Posterior cingulate gyrus (tissue), 11 donors: ENCODE measurements around the gene RELN.
A peak's percentile ranks its signal among the peaks of the same experiment; 100 is the strongest.
"Not testable (repeated sequence)": the region's sequence is repeated elsewhere in the genome, so short reads cannot be mapped to it uniquely, and the experiment has no call there.

Experiments
- DNase-seq, 10 donors: peaks; one replicate each; pipeline versions ENCODE4 v3.0.0 to v3.0.0-alpha.2; 2020 to 2021; ENCODE audit warnings: mixed read lengths in 3 of 10
- intact Hi-C: fragments of 100-400 bp; cut with DNase I; formaldehyde crosslinking; loops from one replicate; pipeline ENCODE4 v1.15.1; 2023

Gene RELN

DNA sequence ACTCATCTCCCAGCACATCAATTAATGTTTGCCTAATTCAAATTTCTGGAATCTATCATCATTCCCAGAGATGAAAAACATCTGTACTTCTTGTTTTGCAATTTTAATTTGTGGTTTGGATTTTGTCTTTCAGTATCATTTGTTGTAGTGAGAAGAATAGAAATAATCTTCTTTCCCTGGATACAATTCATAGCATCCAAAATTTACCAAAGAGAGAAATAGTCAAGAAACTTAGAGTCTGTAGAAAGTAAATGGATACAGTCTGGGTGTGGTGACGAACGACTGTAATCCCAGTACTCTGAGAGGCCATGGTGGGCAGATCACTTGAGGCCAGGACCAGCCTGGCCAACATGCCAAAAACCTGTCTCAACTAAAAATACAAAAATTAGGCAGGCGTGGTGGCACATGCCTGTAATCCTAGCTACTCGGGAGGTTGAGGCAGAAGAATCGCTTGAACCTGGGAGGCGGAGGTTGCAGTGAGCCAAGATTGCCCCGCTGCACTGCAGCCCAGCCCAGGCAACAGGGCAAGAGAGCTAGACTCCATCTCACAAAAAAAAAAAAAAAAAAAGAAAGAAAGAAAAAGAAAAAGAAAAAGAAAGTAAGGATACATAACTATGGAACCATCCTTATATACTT is 193.0 kb downstream of the RELN start:
- intact Hi-C loops, result no loop called here
- DNase-seq, result peak in 2 of 10 donors; percentile 61 to 65

DNA sequence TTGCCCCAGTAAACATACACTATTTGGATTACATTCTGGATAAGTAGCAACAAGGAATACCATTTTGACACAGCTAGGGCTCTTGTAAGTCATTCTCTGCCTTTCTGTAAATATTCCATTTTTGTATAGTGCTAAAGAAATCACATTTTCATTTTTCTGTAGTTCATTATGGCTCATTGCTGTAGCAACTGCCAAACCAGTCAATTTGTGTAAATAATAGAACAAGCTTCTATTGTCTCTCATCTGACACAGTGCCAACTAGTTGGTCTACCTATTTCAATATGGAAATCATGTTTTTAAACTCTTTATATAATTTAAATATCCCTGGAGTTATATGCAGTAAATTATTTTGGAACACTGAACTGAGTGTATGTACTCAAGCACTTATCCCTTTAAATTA is 193.7 kb downstream of the RELN start:
- no peak for DNase-seq
- intact Hi-C loops, result no loop called here

DNA sequence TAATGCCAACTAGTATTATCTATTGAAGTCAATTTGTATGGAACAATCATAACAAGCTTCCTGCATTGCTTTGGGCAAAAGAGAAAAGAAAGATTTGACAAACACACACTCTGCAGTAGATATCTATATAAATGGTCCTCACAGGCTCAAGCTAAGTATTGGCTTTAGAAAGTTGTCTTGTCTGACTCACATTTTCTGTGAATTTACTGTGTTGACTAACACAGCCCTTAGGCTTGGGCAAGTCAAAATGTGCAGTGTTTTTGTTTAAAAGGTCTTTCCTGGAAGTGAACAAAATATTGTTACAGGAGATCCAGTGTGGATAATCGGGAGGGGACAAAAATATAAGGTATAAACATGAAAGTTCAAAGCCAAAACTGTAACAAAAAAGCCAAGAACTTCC is 194.4 kb downstream of the RELN start:
- intact Hi-C loops, result no loop called here
- DNase-seq, result no peak

DNA sequence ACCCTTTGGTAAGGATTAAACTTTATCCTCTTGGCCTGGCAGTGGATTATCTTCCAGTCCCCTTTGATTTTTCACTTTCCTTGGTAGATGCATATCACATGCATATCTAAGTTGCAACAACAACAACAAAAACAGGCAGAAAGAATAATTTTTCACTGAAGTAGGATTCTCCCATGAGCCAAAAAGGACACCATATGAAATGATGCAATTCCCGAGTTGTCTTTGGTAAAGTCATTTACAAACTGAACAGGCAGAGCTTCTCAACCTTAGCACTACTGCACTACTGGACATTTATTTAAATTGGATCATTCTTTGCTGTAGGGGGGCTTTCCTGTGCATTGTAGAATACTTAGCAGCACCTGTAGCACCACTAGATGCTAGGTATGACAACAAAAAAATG is 195.0 kb downstream of the RELN start:
- no peak for DNase-seq
- intact Hi-C loops, result no loop called here

DNA sequence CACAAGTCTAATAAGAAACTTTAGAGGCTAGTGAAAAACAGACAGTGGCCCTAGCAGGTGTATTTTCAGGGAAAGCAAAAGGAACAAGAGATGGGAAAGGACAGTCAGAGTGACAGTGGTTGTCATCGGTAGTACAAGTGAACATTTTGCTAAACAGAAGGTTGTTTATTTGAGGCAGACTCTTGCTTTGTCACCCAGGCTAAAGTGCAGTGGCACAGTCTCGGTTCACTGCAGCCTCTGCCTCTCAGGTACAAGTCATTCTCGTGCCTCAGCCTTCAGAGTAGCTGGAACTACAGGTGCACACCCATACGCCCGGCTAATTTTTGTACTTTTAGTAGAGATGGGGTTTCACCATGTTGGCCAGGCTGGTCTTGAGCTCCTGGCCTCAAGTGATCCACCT is 195.8 kb downstream of the RELN start:
- intact Hi-C loops, result no loop called here
- DNase-seq, result no peak

DNA sequence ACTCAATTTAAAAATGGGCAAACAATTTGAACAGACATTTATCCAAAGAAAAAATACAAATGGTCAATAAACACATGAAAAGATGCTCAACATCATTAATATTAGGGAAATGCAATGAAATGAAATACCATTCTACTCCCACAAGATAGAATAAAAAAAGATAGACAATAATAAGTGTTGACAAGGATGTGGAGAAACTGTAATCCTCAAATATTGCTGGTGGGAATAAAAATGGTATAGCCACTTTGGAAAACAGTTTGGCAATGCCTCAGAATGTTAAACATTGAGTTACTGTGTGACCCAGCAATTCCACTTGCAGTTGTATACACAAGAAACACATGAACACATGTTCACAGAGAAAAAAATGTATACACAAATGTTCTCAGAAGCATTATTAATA is 197.6 kb downstream of the RELN start:
- intact Hi-C loops, result no loop called here
- no peak for DNase-seq

DNA sequence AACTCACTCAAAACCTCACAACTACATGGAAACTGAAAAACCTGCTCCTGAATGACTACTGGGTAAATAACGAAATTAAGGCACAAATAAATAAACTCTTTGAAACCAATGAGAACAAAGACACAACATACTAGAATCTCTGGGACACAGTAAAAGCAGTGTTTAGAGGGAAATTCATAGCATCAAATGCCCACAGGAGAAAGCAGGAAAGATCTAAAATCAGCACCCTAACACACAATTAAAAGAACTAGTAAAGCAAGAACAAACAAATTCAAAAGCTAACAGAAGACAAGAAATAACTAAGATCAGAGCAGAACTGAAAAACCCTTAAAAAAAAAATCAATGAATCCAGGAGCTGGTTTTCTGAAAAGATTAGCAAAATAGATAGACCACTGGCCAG is 202.4 kb downstream of the RELN start:
- DNase-seq, intact Hi-C loops: not testable (repeated sequence)

DNA sequence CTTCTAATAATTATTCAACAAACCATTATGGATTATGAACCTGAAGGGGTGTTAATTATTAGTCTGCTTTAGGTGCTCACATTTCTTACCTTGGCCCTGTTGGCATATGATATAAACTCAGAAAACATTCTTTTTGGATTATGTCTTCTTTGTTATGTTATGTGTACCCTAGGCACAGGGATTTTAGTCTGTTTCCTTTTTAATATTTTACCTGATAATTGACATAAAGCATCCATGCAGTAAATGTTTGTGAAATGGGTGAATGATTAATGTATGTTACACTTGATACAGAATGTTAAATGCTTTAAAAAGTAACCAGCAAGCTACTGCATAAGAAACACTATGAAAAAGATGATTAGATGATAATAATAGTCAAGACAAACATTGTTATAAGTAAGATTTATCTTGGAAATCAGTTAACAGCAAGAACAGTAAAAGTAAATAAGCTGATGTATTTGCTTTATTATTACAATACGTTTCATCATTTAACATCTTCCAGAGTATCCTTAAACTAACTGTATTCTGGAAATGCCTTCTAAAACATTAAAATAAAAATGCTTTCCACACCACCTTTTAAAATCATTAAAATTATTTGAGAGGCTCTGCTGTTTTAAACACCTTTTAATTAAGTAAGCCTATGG is 204.7 kb downstream of the RELN start:
- intact Hi-C loops, result no loop called here
- no peak for DNase-seq

DNA sequence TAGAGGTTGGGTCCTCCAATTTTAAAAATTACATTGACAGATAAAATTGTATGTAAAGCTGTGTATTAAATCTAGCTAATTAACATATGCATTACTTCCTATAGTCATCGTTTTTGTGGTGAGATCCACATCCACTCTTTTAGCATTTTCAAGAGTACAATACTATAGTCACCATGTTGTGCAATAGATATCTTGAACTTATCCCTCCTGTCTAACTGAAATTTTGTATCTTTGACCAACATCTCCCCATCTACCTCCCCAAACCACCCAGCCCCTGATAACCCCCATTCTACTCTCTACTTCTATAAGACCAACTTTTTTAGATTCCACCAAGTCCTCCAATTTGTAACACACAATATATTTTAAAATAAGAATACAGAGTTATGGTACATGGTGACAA is 208.0 kb downstream of the RELN start:
- no peak for DNase-seq
- intact Hi-C loops, result no loop called here

DNA sequence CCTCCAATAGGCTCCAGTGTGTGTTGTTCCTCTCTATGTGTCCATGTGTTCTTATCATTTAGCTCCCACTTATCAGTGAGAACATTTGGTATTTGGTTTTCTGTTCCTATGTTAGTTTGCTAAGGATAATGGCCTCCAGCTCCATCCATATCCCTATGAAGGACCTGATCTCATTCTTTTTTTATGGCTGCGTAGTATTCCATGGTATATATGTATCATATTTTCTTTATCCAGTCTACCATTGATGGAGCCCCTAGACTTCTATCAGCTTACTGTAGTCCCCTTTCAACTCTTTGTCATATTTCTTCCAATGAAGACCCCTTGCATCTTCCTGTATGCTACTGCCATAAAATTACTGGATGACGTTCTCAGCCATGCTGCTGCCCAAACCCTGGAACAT is 208.9 kb downstream of the RELN start:
- DNase-seq, intact Hi-C loops: not testable (repeated sequence)

DNA sequence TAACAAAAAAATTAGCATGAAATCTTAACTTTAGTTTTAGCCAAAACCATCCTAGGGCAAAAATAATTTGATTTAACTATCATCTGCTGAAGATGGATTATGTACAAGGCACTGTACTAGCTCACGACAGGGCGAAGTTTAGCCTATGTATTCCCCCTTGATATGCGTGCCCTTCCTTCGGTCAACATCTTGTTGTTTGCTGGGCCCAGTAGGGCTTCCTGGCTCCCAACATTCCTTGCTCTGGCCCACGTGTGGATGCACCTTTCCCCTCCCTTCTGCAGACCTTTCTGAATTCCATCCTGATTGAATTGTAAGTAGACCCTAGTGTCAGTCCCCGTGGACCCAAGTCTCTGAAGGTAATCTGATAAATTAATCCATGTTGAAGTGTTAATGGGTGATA is 212.0 kb downstream of the RELN start:
- no peak for DNase-seq
- intact Hi-C loops, result no loop called here

DNA sequence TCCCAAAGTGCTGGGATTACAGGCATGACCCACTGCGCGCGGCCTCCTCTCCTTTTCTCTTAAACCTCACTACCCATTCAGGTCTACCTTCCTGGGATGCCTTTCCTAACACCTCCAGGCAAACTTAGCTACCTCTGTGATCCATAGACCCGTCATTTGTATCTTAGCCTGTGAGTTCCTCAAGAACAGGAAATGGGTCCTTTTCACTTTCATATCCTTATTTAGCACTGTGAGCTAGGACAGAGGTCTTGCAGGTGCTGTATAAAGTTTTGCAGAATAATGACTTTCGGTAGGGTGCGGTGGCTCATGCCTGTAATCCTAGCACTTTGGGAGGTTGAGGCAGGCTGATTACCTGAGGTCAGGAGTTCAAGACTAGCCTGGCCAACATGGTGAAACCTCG is 215.7 kb downstream of the RELN start:
- DNase-seq, result no peak
- intact Hi-C loops, result no loop called here

DNA sequence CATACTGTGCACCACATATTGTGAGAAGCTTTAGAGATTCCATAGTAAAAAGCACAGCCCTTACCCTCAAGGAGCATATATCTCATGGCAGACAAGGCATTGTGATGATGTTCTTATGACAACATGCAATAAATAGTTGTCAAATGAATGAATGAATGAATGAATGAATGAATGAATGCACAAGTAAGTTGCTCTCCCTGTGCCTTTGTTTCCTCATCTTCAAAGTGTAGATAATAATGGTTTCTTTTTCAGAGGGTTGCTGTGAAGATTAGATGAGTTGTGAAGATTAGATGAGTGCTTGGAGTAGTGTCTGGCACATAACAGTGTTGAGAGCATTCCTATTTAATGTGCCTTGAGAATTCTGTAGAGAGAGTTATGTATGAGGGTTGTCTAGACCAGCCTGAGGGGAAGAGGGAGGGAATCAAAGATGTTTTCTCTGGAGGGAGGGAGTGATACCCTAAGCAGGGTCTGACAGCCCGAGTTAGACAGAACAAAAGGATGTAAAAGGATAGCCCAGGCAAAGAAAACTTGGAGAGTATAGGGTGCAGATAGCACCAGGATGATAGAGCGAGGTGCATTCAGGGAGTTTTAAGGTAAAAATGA is 217.2 kb downstream of the RELN start:
- intact Hi-C loops, result no loop called here

DNA sequence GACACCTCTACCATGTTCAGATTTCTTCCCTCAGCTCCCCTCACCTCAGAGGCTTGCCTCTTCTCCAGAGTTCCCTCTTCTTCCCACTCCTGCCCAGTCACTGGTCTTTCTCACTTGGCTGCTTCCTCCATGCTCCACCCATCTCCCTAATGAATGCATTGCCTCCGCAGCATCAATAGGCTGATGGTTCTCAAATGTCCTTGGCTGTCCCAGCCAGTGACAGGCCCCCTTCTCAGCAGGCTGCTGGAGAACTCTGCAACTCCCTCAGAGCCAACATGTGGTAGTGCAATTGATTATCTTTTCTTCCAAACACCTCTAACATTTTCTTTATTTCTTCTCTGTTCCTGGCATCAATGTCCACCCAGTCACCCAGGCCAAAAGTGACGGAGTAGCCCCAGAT is 218.2 kb downstream of the RELN start:
- intact Hi-C loops, result no loop called here
- no peak for DNase-seq

More for the DNA sequence above, 217.2 kb downstream of the RELN start:
- no peak for DNase-seq

DNA sequence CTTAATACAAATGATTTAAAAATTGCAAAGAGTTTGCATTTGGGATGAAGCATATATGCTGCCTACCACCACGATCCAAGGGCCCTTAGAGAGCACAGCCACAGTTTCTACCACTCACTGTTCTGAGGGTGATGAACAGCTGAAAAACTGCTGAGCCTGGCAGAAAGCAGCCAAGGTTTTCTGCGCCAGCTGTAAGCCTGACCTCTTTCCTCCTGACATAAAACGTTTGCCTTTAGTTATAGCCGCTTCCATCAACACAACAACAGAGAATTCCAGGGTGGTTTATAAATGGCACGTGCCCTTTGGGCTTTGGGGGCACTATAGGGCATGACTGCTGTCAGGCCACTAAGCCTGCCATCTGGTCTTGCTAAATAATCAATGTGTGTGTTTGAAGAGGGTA is 222.8 kb downstream of the RELN start:
- intact Hi-C loops, result no loop called here
- no peak for DNase-seq

DNA sequence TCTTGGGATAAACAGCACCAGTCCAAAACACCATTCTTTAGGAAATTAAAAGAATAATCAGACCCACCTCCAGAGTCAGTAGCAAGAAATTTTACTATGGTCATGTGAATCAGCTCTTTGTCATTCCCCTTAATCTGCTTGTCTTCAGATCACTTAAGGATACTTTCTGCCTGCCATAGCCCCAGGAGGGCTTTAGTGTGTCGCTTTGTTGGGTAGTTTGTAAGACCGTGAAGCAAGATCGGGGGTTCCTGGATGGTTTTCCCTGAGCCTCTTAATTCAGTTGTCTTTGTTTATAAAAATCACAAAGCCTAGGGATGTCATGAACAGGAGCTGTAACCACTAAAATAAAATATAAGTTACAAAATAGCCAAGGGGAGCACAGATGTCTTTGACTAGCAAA is 223.6 kb downstream of the RELN start:
- intact Hi-C loops, result no loop called here
- no peak for DNase-seq

DNA sequence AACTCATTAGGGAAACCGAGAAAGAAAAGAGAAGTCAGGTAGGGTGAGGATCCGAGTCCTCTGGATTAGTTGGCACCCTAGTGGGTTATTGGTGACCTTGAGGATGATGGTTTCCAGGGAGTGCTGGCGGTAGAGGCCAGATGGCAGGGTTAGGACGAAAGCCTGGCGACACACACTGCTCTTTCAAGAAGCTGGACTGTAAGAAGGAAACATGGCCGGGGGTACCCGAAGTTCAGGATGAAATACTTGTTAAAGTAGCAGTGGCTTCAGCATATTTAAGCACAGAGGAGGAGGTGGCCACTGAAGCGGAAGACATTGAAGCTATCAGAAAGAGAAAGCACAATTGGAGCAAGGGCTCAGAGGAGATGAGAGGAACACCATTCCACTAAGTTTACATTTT is 224.6 kb downstream of the RELN start:
- intact Hi-C loops, result no loop called here
- peak in 1 of 10 donors; percentile 24 for DNase-seq

DNA sequence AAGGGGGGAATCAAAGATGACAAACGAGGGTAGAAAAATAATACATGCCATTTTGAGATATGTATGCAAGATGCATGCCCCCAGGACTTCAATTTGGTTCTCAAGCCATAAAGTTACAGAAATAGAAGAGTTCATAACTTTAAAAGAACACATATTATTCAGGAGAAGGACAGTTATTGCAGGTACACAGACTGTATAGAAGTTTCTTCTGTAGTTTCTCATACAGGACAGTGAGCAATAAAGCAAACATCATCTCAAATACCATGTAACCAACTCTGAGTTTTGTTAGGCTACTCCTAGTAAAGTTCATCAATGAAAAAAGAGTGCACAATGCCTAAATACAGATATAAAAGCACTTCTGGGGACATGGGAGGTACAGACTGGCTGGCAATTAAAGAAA is 226.6 kb downstream of the RELN start:
- no peak for DNase-seq
- intact Hi-C loops, result no loop called here

DNA sequence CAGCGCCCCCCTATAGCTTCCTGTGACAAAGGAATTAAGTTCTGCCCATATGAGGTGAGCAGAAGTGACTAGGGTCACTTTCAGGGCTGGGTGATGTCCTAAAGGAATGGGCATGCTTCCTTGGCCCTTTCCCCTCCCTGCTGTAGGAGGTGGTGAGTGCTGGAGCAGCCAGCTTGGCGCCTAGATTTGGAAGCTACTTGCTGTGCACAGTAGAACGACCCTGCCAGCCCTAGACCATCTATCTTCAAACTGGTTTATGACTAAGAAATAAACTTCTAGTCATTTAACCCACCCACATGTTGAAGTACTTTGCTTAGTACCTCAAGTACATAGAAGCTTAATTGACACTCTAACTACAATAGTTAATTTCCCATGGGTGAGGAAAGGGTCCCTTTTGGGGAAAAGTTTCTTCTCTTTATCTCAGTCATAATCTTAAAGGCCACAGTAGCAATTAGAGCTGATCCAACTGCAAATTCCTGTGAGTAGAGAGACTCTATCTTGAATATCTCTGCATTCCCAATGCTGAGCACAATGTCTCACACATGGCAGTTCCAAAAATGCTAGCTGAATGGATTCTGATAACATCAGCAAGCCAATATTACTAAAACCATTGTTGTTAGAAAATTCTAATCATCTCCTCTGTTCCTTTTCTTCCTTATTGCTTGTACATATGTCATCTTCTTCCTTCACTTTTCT is 227.2 kb downstream of the RELN start:
- intact Hi-C loops, result no loop called here

DNA sequence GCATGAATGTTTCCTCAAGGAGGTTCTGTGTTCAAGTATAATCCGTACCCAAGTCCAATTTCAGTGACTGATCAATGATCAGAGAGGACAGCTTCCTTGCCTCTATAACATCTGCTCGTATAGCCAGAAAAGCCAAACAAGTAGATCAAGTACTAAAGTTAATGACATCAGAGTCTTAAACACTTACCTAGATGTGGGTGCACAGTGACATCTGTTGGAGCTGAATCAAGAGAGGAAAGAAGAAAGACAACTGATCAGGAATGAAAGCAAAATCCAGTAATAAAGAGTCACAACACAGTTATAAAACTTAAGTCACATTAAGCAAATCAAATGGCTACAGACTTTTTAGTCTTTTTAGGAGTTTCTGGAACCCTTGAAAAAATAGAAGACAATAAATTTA is 236.5 kb downstream of the RELN start:
- intact Hi-C loops, result no loop called here
- DNase-seq, result no peak

More for the DNA sequence above, 227.2 kb downstream of the RELN start:
- no peak for DNase-seq

DNA sequence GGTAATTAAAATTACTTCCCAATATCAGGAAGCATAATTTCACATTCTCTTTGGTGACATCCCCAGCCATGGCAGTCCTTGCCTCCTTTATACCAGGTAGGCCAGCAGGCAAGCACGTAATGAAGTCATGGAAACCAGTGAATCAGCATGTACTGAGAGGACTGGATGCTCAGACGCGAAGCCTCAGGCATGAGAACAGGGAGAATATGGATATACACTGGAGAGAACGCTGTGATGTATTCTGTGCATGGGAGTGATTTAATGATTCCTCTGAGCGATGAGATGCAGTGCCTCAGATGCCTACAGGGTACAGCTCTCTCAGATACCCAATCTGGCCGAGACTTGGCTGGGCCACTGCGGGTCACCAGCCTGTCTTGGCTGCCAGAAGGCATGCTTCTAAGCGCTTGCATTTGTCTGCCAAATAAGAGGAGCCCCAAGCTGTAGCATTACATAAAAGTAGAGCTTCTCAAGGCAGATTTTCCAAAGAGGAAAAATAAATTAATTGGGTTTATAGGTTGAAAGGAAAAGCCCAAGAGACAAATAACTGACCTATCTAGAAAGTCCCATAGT is 238.1 kb downstream of the RELN start:
- DNase-seq, result peak in 2 of 10 donors; percentile 9 to 63

More for the DNA sequence above, 238.1 kb downstream of the RELN start:
- intact Hi-C loops, result no loop called here
